ENCODE data around the gene DAB2IP. TPM values are rescaled to one million over a fixed set of nuclear protein-coding genes. Genes with fewer than 3 reads are reported as not detected.

The DAB2IP gene
- total RNA-seq, 2 experiments from 2014 or later = 0.18 to 0.33 TPM

DNA sequence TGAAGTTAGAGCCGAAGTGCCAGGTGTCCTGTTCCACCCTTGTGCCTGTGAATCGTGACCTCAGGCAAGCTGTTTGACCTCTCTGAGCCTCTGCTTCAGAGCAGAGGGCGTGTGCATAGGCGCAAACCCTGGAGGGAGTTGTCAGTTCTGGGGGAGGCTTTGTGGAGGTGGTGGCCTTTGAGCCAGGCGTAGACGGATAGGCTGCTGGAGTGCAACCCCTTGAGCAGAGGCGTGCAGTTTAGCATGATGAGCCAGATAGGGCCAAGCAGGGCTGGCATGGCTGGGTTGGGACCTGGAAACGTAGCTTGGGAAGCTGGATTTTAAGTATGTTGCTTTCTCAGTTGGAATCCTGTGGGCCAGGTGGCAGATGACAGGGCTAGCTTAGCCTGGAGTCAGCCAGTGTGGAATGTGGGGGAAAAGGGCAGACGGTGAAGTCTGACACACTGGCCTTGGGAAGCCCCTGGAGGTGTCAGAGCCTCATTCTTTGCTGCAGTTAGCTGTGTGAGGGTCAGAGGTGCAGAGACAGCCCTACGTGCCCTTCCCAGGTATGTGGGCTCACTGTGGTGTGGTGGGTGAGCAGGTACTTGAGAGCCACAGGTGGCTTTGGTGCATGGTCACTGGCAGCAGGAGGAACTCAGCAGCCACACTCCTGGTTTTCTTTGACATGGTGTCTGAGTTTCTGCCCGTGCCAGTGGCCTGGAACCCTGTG is 93.4 kb downstream of the DAB2IP start:
- H3K9me3 Mint-ChIP-seq = no peaks in the 10 kb centered on the region
- no peaks in the 10 kb centered on the region for H3K27me3 Mint-ChIP-seq
- H3K36me3 Mint-ChIP-seq = no peaks in the 10 kb centered on the region
- peaks cover 14% of the 10 kb centered on the region for H3K4me1 Mint-ChIP-seq
- no peak overlapping the region for H3K4me3 Mint-ChIP-seq
- DNase-seq = no peak
- no peak overlapping the region for H3K27ac Mint-ChIP-seq

DNA sequence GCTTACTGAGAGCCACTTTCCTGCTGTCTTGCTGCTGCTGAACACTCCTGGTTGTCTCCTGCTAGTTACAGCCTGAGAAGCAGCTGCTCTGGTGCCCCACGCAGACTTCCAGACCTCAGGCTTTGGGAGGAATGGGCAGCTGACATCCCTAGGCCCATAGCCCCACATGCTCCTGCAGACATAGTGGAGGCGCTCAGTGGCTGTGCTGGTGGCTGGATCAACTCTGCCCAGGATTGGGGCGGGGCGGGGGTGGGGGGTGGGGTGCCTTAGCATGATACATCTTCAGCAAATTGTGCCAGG is 93.9 kb downstream of the DAB2IP start:
- peaks cover 14% of the 10 kb centered on the region for H3K4me1 Mint-ChIP-seq
- no peak for DNase-seq
- H3K9me3 Mint-ChIP-seq = no peaks in the 10 kb centered on the region
- H3K27ac Mint-ChIP-seq = no peak overlapping the region
- no peak overlapping the region for H3K4me3 Mint-ChIP-seq
- H3K27me3 Mint-ChIP-seq = no peaks in the 10 kb centered on the region
- no peaks in the 10 kb centered on the region for H3K36me3 Mint-ChIP-seq

DNA sequence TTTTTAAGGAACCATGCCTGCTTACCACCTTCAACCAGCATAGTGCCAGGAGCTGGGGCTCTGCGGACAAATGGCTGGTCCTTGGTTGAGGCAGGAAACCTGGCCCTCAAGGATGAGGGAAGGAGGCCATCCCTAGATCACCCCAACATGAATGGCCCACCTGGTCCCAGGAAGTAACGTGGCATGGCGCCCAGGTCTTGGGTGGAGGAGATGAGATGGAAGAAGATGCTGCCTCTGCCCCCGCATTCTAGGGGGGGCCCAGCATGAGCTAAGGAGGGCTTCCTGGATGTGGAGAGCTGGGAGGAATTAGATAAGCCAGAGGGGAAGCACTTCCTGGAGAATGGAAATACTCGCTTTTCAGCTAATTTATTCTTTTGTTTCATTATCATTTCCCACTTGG is 95.0 kb downstream of the DAB2IP start:
- DNase-seq = no peak
- Mint-ChIP-seq H3K27ac (no peak overlapping the region), H3K9me3 (no peaks in the 10 kb centered on the region), H3K4me3 (no peak overlapping the region), H3K4me1 (peaks cover 14% of the 10 kb centered on the region), H3K36me3 (no peaks in the 10 kb centered on the region), H3K27me3 (no peaks in the 10 kb centered on the region)

DNA sequence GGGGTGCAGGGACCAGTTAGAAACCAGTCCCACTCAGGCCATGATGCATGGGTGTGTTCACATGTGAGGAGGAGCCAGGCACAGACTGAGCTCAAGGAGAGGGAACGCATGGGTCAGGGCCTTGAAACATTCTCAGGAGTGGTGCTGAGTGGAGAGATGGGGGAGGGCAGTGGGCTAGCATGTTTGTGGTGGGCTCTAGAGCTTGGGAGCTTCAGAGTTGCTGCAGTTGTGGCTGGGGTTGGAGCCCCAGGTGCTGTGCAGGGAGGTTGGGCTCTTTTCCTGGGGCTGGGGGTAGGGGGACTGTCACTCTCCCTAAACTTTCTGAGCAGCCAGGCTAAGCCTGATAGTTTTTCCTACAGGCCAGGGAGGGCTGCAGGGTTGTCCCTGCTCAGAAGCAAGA is 95.4 kb downstream of the DAB2IP start:
- H3K4me1 Mint-ChIP-seq = peaks cover 14% of the 10 kb centered on the region
- no peak overlapping the region for H3K4me3 Mint-ChIP-seq
- H3K9me3 Mint-ChIP-seq = no peaks in the 10 kb centered on the region
- no peaks in the 10 kb centered on the region for H3K27me3 Mint-ChIP-seq
- no peak for DNase-seq
- H3K36me3 Mint-ChIP-seq = no peaks in the 10 kb centered on the region
- no peak overlapping the region for H3K27ac Mint-ChIP-seq

DNA sequence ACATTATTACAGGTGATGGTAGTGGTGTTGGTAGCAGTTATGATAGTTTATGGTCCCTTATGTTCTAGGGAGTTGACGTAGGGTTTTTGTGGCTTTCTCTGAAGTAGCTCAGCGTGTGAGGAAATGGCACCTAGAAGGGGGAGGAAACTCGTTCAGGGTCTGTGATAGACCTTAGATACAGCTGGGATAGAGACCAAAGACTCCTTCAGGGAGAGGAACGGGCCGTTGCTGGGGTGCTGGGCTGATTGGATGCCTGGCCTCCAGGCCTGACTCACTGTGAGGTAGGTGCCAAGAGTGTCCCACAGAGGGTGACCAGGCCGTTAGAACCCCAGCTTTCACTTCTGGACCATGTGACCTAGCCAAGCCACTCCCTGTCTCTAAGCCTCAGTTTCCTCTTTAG is 96.6 kb downstream of the DAB2IP start:
- H3K27ac Mint-ChIP-seq = peak overlapping the region; percentile 68
- no peak overlapping the region for H3K4me3 Mint-ChIP-seq
- no peak for DNase-seq

DNA sequence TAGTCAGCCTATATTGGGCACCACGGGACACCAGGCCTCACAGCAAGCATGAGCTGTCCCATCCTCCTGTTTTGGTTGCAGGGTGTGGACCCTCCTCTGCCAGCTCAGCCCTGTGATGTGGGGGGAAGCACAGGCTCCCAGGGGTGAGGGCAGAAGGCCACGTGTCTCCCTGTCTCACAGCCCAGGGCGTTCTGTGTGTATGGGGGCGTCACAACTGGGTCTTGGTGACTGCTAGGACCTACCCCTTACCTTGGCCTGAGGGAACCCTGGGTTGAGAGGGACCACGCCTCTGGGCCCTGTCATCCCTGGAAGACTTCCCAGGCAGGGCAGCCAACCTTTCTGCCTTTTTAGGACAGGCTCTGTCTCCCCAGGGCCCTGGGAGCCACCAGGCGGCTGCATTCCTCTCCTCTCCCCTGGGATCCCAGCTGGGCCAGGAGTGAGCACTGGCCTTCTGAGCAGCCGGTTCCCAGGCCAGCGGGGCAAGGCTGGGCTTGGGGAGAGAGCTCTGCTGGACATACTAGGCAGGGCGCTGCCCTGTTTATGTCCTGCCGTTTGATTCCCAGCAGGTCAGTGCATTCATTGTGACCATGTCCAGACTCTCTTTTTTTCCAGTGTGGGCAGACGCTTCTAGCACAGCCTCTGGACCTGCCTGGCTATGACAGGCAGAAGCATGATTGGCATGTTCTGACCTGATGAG is 97.4 kb downstream of the DAB2IP start:
- no peaks in the 10 kb centered on the region for H3K36me3 Mint-ChIP-seq
- H3K4me3 Mint-ChIP-seq = no peak overlapping the region
- H3K27me3 Mint-ChIP-seq = no peaks in the 10 kb centered on the region
- no peak for DNase-seq
- no peak overlapping the region for H3K27ac Mint-ChIP-seq
- H3K4me1 Mint-ChIP-seq = peaks cover 14% of the 10 kb centered on the region
- H3K9me3 Mint-ChIP-seq = no peaks in the 10 kb centered on the region

More for the DNA sequence above, 96.6 kb downstream of the DAB2IP start:
- H3K9me3 Mint-ChIP-seq = no peaks in the 10 kb centered on the region
- peaks cover 14% of the 10 kb centered on the region for H3K4me1 Mint-ChIP-seq
- no peaks in the 10 kb centered on the region for H3K27me3 Mint-ChIP-seq
- H3K36me3 Mint-ChIP-seq = no peaks in the 10 kb centered on the region

DNA sequence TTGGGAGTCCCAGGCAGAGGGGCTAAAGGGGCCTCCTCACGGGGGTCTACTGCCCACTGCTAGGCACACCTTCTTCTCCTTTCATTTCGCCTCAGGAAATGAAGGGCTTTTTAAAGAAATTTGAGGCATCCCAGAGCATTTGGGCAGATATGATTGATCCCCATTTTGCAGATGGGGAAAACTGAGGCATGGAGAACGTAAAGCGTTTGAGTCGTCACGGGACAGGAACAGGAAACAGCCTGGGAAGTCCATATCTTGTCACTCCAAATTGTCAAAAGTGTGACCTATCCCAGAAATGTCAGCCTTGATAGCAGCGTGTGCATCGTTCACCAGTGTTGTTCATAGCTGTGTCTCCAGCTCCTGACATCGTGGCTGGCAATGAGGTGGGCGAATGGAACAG is 98.2 kb downstream of the DAB2IP start:
- Mint-ChIP-seq H3K36me3 (no peaks in the 10 kb centered on the region), H3K9me3 (no peaks in the 10 kb centered on the region), H3K4me1 (peaks cover 14% of the 10 kb centered on the region), H3K4me3 (no peak overlapping the region), H3K27ac (no peak overlapping the region), H3K27me3 (no peaks in the 10 kb centered on the region)
- no peak for DNase-seq

DNA sequence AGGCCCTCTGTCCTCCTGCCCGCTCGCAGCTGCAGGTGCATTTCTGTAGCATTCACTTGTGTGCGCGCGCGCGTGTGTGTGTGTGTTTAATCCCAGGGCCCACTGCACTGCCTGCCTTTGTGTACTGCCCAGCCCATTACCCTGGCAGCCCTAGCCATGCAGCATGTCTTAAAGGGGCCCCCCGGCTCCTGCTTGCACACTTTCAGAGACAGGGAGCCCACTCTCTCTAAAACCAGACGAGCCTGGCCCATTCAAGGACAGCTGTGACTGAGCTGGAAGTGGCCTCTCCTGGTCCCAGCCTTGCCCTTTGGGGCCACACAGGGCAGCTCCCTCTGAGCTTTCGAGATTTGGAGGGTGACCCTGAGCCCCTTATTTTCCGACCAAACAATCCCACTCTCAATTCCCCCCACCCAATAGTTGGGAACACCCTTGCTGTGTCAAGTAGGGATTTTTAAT is 98.9 kb downstream of the DAB2IP start:
- Mint-ChIP-seq H3K4me3 (no peak overlapping the region), H3K36me3 (no peaks in the 10 kb centered on the region), H3K27ac (no peak overlapping the region), H3K9me3 (no peaks in the 10 kb centered on the region), H3K4me1 (peaks cover 14% of the 10 kb centered on the region), H3K27me3 (no peaks in the 10 kb centered on the region)
- DNase-seq = no peak

DNA sequence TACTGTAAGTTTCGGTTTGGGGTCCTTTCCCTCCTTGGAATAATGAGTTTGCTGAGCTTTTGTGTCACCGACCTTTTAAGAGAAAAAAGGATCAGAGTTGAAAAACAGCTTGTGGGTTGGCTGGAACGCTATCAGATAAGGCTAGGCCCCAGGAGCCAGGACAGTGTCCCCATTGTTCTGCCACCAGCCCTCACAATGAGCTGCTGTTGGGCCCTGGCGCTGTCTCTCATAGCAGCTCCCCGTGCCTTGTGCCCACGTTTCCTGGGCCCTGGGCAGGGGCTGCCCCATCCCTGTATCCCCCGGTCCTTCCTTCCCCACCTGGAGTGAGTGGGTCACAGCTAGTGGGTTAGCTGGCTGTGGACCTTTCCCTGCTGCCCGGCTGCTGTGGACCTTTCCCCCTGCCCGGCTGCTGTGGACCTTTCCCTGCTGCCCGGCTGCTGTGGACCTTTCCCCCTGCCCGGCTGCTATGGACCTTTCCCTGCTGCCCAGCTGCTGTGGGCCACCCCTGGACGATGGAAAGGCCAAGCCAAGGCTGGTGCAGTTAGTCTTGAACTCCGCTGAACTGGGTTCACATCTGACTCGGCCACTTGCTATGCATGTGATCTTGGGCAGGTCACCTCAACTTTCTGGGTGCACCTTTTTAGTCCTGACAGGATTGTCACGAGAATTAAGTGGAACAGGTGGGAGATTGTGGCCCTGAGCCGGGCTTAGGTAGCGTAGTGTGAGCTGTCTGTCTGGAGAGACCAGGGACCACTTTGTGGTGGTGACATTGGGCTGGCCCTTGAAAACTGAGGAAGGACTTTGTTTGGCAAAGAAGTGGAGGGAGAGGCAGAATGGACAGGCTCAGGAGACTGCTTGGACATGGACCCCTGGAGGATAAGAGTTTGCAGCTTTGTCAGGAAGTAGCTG is 99.5 kb downstream of the DAB2IP start:
- Mint-ChIP-seq H3K4me3 (no peak overlapping the region), H3K27me3 (no peaks in the 10 kb centered on the region), H3K9me3 (no peaks in the 10 kb centered on the region), H3K27ac (no peak overlapping the region), H3K36me3 (no peaks in the 10 kb centered on the region), H3K4me1 (peaks cover 14% of the 10 kb centered on the region)
- DNase-seq = no peak

DNA sequence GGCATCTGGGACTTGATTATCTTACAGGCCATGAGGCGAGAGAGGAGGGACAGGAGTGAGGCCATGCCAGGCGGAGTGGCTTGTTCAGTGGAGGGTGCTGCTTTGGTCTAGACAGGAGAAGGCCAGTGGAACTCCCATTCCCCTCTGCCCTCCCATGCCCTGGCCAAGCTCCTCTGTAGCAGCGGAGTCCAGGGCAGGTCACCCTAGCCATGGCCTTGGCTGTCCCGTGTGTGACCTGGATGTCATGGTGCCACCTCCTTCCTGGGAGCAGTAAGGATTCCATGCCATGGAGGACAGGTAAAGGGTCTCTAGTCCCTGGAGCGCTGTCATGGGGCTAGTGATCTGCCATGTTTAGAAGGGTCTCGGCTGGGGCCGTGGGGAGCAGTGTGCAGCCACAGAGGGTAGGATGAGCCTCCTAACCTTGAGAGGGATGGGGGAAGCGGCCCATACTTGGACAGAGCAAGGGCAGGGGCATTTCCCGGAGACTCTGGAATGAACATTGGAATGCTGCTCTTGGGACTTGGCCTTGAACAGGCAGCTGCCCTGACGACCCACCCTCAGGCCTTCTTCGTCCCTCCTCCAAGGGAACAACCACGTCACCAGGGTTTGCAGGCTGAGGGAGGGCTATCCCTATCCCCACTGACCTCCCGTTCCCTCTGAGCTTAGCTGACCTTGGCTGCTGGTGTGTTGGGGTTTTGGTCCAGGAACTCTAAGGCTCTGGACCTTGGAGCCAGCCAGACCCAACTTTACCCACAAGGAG is 100.4 kb downstream of the DAB2IP start:
- Mint-ChIP-seq H3K4me3 (no peak overlapping the region), H3K27ac (no peak overlapping the region), H3K27me3 (no peaks in the 10 kb centered on the region), H3K9me3 (no peaks in the 10 kb centered on the region), H3K4me1 (peaks cover 13% of the 10 kb centered on the region), H3K36me3 (no peaks in the 10 kb centered on the region)
- DNase-seq = no peak

DNA sequence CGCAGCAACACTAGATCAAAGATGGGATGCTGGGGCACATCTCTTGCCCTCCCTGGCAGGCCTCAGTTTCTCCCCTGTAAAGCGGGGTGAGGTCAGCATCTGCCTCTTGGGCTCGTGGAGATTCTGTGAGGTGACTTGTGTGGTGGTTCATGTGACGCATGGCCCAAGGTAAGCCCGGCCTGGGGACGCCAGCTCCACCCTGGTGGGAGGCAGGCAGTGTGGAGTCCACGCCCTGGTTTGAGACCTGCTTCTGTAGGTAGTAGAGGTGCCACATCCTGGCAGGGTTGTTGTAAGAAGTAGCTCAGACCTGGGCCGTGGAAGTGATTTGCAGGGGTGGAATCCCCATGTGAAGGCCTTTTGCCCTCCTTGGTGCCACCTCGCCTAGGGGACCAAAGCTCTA is 101.5 kb downstream of the DAB2IP start:
- peaks cover 8% of the 10 kb centered on the region for H3K4me1 Mint-ChIP-seq
- H3K27ac Mint-ChIP-seq = no peak overlapping the region
- H3K4me3 Mint-ChIP-seq = no peak overlapping the region
- H3K36me3 Mint-ChIP-seq = no peaks in the 10 kb centered on the region
- H3K27me3 Mint-ChIP-seq = no peaks in the 10 kb centered on the region
- H3K9me3 Mint-ChIP-seq = no peaks in the 10 kb centered on the region
- no peak for DNase-seq

DNA sequence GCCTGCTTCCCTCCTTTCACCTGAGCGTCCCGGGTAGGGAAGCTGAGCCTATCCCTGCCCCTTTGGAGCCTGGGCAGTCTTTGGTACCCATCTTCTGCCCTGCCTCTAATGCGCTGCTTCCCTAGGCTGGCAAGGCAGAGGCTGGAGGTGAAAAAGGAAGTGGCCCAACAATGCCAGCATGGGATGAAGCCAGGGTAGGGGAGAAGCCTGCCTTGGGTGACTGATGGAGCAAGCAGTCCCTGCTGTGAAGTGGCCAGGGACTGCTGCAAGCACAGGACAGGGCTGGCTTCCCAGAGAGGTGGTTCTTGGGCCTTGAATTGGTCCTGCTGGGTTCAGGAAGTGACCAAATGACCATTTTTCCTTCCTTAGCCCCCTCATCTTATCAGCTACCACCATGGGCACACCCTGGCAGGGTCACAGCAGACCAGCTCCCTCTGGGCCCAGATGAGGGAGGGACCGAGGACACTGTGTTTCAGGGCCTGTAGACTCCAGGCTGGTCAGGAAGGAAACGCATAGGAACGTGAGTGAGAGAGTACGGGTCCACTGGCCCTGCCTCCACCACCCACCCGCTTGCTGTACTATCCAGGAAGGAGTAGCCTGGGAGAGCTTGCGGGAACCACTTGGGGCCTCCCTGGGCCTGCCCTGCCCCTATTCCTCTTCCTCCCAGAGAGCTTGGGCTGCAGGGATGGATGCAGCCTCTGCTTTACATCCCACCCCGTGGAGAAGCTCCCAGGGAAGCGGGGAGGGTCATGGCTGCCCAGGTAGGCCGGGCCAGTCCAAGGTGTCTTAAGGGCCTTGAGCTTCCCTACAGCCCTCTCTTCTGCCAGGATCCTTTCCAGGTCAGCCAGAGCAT is 102.6 kb downstream of the DAB2IP start:
- Mint-ChIP-seq H3K9me3 (no peaks in the 10 kb centered on the region), H3K36me3 (no peaks in the 10 kb centered on the region), H3K27me3 (no peaks in the 10 kb centered on the region), H3K27ac (no peak overlapping the region), H3K4me1 (no peaks in the 10 kb centered on the region), H3K4me3 (no peak overlapping the region)
- DNase-seq = no peak

DNA sequence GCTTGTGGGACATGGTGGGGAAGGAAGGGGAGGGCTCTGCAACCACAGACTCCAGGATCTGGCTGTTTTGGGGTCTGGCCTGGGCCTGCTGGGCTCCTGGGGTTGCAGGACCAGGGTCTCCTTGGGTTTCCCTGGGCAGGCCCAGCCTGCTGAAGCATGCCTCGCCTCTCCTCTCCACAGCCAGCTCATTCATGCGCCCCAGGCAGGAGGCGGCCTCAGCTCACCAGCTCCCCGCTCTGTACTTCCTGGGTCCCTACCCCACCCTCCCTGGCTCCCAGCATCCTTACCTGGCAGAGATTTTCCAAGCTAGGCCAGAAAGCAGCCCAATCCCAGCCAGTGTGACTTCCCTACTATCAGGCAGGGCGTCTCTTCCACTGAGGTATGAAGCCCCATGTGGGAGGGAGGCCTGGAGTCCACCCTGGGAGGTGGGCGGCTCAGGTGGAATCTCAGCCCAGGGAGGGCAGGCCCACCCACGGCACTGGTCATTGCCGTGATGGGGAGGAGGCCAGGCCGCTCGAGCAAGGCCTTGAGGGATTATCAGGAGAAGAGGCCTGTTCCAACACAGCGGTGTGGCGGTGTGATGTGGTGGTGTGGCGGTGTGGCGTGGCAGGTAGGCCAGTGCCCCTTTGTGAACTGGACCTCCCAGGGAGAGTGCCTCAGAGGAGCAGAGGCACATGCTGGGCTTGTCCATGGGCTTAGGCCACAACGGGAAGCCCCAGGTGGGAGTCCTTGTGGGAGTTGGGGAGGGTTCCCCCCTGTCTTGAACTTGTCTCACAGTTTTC is 103.4 kb downstream of the DAB2IP start:
- no peak for DNase-seq
- Mint-ChIP-seq H3K4me3 (no peak overlapping the region), H3K36me3 (no peaks in the 10 kb centered on the region), H3K4me1 (no peaks in the 10 kb centered on the region), H3K27me3 (no peaks in the 10 kb centered on the region), H3K9me3 (no peaks in the 10 kb centered on the region), H3K27ac (no peak overlapping the region)

All from activated naive CD8-positive, alpha-beta T cell treated with anti-CD3 and anti-CD28 coated beads for 36 hours (primary cell).